Stimulated activated CD8-positive, alpha-beta memory T cell treated with anti-CD3 and anti-CD28 coated beads, Interleukin-15, amount 100 ng/mL, for 48 hours (primary cell): ENCODE data around the gene THAP4.

ENCODE experiments used
- DNase-seq, 2 donors: peaks; one replicate each; pipeline ENCODE4 v3.0.0-alpha.2; 2020; ENCODE audit warnings: low read depth in 2 of 2

Gene THAP4

DNA sequence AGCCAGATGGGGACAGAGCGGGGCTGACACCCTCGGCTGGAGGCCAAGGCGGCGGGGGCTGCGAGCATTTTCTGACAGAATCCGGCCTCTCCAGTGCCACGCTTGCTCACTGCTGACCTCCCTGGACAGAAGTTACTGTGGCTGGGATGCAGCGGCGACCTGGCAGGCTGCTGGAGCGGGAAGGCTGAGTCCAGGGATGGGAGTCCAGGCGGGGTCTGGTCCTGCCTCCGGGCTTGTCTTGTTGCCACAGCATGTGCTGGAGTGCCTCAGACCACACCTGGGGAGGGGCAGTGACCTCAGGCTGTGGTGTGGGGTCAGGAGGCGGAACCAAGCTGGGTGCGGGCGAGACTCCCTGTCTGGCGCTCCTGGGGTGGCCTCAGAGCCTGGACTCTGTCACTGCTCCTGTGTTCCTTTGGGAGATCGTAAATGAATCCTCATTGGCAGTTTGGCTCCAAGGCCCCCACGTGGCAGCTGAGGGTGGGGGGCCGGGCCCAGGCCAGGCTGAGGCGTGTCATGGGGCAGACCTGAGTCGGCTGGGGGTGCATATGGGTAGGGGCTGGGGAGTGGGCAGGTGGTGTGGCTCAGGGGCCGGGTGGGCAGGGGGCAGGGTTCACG lies 72.9 kb downstream of the THAP4 start:
- DNase-seq = no peak

DNA sequence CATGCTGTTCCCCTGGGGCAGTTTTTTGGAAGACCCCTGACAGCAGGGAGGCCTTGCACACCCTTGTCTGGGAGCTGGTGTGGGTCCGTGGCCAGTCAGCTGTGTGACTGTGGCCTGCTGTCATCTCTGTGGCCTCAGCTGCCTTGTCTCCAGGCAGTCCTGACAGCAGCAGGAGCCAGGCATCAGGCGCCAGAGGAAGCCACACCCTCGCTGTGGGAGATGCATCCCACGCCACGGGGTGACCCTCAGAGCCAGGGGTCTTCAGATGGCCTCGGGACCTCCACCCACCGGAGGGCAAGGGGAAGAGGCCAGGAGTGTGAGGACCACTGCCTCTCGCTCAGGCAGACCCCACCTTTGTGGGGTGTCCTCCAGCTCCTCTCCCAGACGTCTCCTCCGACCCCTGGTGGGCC lies 73.4 kb downstream of the THAP4 start:
- no peak for DNase-seq

DNA sequence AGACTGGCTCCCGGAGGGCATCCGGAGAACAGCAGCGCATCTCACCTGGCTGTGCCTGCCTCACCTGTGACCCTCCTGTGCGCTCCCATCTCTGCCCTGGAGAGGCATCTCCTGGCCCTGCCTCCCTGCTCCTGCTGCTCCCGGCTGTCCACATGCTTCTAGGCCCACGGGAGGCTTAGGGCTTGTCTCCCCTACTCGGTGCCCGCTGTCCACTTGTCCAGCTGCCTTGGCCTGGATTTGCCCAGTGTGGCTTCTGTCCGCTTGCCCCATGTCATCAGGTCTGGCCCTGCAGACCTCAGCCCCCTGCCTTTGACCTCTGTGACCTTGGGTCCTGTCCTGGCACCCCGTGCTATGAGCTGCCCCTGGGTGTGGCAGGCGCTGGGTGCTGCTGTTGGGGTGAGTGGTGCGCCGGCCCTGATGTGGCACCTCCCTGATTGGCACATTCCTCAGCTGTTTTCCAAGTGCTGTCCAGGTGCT lies 73.9 kb downstream of the THAP4 start:
- DNase-seq = no peak

DNA sequence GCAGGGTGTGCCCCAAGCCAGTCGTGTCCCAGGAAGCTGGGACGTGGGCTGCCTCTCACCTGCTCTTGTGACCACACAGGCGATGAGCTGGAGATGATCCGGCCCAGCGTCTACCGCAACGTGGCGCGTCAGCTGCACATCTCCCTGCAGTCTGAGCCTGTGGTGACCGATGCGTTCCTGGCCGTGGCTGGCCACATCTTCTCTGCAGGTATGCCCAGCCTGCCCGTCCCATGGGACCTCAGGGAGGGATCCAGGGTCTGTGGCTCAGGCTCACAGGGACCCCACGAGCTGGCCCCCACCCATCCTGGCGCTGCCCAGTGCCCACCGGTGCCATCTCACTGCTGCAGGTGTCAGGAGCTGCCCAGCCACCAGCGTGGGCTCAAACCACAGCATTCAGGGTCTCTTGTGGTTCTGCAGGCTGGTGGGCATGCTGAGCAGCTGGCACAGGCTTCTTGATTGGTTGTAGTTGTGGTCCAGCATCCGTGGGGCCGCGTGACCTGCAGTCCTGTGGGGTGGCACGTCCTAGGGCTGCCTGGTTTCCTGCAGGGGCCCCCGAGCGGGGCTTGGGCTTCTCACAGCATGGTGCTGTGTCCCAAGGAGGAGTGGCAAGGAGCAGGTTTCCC lies 74.6 kb downstream of the THAP4 start:
- no peak for DNase-seq

DNA sequence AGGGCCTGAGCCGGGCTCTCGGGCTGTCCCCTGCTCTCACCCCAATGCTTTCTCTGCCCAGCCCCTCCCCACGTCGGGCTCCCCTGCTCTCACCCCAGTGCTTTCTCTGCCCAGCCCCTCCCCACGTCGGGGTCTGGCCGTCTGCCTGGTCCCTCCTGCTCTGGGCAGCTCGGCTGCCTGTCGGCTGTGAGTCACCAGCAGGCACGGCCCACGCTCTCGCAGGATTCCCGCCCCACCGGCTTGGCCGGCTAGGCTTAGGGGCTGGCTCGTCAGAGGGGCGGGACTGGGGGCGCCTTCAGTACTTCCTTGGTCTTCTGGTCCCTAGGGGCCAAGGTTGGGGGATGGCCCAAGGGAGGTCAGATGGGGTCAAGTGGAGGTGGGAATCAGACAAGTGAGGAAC lies 75.1 kb downstream of the THAP4 start:
- DNase-seq = no peak

DNA sequence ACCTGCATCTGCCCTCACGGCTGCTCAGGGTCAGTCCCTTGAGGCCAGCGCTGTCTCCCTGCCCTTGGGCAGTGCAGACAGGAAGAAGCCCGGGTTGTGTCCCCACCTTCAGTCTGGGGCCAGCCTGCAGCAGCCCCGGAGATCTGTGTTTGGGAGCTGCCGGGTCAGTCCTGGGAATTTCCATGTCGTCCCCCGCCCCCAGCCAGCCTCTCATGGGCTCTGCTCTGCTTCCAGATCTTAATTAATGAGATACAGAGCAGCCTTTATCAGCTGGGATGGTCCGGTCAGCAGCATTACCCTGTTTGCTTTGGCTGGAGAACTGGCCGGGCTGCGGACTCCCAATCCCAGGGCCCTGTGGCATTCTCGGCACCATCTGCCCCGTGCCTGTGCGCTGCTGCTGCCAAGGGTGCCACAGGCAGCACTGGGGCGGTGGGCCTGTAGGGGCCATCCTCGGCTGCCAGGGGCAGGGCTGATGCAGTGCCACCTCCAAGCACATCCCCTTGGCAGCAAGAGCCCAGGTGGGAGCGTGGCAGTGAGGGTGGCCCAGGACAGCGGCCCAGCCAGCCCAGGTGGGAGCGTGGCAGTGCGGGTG lies 76.0 kb downstream of the THAP4 start:
- DNase-seq = no peak

DNA sequence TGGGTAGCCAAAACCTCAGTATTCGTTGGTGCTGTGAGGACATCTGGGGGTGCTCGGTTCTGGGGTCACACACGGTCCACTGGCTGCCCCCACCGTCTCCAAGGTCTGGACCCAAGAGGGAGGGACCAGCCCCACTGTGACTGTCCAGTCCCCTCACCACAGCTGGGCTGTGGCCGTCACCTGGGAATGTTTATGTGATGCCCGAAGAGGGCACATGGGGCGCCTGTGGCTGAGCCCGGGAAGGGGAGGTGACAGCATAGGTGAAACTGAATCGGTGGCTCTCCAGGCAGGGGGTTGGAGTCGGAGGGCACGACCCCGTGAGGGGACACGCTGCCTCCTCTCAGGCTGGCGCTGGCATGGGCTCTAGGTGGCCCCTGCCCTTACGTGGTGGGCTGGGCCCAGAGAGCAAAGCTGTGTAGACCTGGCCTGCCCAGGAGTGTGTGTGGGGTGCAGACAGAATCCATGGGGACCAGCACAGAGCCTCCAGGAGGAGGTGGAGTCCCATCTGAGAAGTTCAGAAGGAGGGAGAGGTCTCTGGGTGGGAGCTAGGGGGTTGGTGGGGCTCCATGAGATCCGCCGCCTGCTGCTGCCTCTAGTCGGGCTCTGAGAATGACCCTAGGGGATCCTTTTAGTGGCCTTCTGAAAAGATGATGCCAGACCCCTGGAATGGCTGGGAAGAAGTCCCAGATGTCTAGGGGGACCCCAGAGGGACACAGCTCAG lies 76.6 kb downstream of the THAP4 start:
- DNase-seq = no peak

DNA sequence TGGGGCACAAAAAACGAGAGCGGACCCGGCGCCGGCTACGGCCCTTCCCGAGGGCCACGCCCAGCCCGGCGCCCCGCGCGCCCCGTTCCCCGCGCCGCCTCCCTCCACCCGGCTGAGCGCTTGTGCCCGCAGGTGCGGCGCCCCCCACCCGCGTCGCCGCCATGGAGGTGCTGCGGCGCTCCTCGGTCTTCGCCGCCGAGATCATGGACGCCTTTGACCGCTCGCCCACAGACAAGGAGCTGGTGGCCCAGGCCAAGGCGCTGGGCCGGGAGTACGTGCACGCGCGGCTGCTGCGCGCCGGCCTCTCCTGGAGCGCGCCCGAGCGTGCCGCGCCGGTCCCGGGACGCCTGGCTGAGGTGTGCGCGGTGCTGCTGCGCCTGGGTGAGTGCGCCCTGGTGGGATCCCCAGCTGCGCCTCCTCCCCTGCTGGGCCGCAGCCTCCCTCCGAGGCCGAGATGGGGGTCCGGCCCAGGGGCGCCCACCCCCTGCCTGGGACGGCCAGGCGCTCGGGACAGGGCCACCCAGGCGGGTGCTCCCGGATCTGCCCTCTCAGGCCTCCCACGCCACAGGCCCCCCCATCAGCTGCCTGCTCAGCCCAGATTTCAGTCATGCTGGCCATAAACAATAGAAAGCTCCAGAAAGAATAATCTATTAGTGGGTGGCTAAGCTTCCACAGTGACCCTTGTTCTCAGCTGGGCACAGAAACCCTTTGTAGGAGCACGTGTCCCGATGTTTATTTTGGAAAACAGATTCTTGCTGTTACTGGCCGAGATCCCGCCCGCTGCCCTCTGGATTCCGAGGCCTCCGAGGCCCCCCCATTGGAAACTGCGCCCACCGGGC lies 77.4 kb downstream of the THAP4 start:
- DNase-seq = no peak

DNA sequence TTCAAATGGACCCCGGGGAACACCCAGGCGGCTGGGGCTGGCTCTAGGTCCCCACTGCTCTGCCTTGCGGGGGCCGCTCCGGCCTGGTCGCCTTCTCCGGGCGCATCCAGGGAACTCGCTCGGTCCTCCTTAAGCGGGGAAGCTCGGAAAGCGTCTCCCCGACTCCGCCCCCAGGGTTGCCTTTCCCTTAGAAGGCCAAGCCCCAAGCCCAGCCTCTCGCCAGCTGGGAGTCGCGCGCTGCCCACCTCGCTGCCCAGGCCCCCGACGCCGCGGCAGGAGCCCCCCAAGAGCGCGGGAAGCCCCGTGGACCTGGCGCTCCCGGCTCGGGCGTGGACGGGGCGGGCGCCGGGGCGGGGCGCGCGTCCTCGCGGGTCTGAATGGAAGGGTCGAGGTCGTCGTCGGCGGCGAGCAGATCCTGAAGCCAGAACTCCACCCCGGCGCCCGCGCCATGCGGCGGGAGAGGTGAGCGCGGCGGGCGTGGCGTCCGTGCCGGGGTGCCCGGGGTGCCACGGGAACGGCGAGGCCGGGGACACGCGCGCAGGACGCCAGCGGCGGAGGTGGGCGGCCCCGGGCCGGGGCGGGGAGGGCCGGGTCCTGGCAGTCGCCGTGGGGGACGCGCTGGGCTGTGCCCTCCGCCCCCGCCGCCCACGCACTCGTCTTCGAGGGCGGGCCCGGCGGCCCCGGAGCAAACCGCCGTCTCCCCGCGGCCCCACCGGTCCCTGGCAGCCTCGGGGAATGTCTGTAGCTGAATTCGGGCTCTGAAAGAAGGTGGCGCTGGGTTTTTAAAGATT lies 78.2 kb downstream of the THAP4 start, which contains the start of gene BOK:
TSS of gene BOK (plus strand) at position 214 of the 791 bp plus-strand sequence. CDS start 739 bp downstream, outside the sequence.
- no peak for DNase-seq

DNA sequence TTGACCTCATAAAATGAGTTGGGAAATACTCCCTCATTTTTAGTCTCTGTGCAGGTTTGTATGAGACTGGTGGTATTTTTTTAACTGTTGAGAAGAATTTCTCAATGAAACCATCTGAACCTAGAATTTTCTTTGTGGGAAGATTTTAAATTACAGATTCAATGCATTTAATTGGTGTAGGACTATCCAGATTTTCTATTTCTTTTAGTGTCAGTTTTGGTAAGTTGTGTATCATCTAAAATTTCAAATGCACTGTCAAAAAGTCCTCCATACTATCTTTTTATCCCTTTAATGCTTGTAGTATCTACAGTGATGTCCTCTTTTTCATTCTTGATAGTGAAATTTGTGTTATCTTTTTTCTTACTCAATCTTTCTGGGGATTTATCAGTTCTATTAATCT lies 80.2 kb downstream of the THAP4 start:
- DNase-seq = no peak

DNA sequence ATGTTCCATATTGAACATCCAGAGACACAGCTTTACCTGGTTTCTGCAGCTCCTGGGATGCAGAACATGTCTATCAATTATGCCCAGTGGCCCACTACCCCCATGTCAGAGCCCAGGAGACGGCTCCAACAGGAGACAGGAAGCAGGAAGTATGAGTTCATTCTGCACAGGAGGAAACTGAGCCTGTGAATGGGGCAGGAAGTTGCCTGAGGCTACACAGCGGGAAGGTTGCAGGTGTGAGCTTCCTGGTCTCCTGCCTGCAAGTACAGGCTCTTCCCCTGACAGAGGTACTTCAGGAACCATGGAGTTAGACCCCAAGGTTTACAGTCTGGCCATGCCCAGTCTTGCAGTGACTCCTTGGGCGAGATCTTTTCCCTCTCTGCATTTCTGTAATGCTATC lies 81.2 kb downstream of the THAP4 start:
- no peak for DNase-seq

DNA sequence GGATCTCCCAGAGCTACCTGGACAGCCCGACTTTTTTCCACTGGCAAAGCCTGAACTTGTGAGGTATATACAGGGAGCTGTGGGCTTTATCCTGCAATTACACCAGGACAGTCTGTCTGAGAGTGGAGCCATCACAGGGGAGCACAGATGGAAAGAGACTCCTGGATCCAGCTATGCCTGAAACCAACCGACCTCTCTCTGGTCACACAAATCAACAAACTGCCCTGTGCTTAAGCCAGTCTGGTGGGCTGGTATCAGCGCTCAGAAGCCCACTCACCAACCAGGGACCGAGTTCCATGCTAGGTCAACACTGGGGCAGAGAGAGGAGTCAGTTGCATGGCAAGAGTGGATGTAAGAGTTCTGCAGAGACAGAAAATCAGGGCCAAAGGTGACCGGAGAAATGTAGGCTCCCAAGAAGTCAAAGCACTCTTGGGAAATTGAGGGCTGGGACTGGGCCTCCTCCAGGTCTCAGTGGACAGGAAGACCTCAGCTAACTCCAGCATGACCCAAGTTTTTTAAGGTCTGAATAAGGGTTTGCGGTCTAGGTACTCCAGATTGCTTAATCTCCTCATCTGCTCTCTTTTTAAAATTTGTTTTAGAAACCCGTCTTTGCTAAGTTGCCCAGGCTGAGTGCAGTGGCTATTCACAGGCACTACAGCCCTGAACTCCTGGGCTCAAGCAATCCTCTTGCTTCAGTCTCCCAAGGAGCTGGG lies 82.2 kb downstream of the THAP4 start:
- DNase-seq = no peak

DNA sequence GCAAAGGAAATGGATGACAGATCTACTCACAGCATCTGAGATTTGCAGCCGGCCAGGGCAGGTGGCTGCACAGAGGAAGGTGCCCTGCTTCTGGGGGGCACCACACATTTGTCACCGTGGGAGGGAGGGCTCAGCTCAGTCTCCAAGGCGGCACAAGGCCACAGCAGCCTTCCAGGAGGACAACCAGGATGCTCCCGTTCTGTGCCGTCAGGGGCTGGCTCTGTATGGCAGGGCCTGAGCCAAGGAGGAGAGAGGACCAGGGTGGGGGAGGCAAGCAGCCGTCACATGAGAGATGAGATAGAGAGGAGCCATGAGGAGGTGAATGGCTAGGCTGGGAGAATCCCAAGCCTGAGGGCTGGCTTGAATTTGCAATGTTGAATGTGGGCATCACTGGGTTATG lies 83.0 kb downstream of the THAP4 start:
- no peak for DNase-seq

DNA sequence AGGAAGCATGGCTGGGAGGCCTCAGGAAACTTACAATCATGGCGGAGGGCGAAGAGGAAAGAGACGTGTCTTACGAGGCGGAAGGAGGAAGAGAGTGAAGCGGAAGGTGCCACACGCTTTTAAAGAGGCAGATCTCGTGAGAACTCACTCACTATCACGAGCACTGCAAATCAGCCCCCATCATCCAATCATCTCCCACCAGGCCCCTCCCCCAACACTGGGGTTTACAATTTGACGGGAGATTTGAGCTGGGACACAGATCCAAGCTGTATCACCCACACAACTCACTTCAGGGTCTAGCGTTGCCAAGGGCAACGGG lies 83.5 kb downstream of the THAP4 start:
- DNase-seq = no peak

DNA sequence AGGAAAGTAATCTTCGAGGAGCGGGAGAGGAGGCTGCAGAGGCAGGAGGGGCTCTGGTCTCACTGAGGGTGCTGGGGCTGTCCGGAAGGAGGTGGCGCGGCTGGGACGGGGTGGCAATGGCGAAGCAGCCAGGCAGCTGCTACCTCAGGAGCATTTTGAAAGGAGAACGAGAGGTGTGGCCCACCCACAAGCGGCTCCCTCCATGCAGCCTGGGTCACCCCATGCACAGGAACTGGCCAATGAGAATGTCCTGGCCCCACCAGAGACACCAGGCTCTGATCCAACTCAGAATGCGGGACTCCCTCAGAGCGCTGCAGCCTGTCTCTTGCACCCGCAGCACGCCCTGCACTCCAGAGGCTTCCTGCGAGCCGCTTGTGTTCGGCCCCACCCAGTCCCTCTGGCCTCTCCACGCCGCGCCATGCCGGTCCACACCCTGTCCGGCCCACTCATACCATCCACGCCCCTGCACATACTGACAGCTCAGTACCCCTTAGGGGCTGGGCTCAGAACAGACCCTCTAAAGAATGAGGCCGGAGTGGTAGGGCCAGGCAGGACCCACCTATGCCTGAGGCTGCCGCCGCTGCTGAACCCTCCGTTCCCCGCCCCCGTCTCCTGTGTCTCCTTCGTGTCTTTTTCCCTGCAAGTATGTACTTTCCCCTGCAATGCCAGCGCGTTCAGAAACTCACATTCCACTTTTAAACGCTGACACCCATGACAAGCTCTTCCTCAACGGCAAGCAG lies 84.8 kb downstream of the THAP4 start:
- DNase-seq = no peak

DNA sequence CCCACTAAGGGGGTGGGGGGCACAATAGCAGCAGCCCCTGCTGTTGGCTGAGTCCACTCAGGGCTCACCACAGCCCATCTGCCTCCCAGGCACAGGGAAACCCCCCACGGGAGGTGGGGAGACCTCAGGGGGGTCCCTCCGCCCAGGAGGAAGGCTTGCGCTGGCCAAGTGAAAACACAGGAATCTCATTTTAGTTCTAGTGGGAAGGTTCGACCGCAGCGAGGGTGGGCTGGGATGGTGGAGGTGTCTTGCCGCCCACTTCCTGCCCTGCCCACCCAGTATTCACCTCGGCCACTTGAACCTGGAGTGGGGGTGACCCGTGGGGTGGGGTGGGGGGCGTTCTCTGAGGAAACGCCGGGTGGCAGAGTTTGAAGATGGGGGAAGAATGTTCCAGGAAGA lies 85.4 kb downstream of the THAP4 start:
- no peak for DNase-seq

DNA sequence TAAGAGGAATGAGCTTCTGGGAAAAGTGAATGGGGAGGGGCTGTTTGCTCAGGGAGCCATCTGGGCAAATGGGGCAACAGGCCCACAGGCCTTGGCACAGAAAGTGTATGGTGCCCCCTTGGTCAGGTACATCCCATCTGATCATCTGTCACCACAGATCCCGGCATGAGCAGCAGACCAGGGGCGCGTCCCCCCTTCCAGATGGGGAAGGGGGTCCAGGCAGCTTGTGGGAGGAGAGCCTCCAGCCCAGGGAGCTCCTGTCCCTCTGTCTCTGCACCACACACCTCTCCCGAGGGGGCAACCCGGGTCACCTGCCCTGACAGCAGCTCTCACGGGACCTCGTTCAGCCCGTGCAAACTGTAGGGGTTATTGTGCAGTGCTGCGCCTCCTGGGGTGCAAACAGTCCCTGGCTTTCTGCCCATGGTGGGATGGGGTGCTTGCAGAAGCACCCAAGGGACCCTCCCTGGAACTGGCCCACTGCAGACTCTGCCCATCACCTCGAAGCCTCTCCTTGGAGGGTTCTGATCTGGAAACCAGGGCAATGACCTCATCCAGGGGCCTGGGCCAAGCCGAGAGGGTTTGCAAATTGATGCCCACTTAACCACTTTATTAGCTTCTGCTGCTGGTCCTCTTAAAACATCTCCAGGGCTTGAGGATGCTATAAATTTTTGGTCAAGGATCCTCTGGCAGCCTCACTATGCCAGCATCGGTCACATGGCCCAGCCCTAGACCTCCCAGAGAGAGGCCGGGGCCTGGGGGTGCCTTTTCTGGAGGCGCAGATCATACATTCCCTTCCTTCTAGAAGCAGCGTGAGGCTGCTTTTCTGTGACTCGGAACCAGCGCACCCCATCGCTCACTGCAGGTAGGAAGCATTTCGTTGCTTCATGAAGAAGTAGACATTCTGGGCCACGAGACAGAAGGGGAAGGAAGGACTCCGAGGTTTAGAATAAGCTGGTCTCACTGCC lies 86.1 kb downstream of the THAP4 start:
- no peak for DNase-seq

DNA sequence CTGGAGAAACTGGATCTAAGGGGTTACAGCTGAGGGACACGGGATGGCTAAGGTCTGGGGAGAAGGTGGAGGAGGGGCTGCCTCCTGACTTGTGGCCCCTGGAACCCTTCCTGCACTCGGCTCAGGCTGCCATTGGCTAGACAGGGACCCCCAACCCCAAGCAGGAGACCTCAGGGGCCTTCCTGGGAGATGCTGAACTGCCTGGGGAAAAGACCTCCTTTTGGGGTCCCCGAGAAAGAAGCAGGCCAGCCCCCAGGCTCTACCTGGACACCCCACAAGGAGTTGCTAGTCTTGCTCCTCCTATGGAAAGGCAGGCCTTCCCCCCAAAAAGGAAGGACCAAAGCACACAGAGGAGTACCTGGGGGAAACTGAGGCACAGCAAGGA lies 88.5 kb downstream of the THAP4 start:
- no peak for DNase-seq
